Esophagus squamous epithelium (tissue), 4 donors: ENCODE measurements around the gene TRIM59.

Source experiments
- POLR2A ChIP-seq, 4 donors: fragments of 450-650 bp; IDR thresholded peaks; one replicate each; pipeline ENCODE4 v1.6.1; 2017; ENCODE audit warnings: antibody characterized with exemption in 4 of 4, mild to moderate bottlenecking in 4 of 4, moderate library complexity in 3 of 4
- TF ChIP-seq, protein P1 (sequence below), 6 experiments: fragments of 450-650 bp in 4 of 6; fragments of 200-600 bp in 2 of 6; sonication (generic) in 2 of 6; IDR thresholded peaks; one replicate each; pipeline ENCODE4 v1.5.1; 2016 to 2019; ENCODE audit warnings: antibody characterized with exemption in 6 of 6, mild to moderate bottlenecking in 4 of 6, moderate library complexity in 4 of 6

DNA sequence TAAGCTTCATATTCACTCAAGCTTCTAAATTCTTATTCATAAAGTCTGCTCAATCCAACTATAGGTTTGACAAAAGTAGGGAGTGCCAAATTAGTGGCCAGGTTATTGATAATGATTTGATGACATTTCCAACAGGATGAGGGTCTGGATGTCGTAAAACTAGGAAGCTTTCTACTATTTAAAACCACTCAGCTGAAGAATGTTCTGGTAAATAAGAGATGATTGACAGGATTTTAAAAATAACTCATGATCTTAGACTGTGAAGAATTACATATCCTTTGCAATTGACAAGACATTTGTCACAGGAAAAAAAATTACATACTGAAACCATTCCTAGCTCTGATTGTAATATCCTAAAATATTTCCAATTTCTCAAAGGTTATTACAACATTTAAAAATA, 15.4 kb upstream of the TRIM59 start:
- no peak for TF ChIP-seq POLR2A (IDR thresholded peaks at IDR 0.05)
- TF ChIP-seq, protein P1, sequence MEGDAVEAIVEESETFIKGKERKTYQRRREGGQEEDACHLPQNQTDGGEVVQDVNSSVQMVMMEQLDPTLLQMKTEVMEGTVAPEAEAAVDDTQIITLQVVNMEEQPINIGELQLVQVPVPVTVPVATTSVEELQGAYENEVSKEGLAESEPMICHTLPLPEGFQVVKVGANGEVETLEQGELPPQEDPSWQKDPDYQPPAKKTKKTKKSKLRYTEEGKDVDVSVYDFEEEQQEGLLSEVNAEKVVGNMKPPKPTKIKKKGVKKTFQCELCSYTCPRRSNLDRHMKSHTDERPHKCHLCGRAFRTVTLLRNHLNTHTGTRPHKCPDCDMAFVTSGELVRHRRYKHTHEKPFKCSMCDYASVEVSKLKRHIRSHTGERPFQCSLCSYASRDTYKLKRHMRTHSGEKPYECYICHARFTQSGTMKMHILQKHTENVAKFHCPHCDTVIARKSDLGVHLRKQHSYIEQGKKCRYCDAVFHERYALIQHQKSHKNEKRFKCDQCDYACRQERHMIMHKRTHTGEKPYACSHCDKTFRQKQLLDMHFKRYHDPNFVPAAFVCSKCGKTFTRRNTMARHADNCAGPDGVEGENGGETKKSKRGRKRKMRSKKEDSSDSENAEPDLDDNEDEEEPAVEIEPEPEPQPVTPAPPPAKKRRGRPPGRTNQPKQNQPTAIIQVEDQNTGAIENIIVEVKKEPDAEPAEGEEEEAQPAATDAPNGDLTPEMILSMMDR (IDR thresholded peaks at IDR 0.05) = no peak
